Stimulated activated naive CD8-positive, alpha-beta T cell treated with anti-CD3 and anti-CD28 coated beads, Interleukin-15, amount 100 ng/mL, for 72 hours (primary cell): ENCODE data around the gene TMEM72.

Source experiments
- ATAC-seq: fragments of 150-1000 bp; cut with Tn5 transposase; 2 replicates; pipeline ENCODE4 v1.10.0; 2021; ENCODE audit warnings: mild to moderate bottlenecking, moderate library complexity
- DNase-seq, 2 donors: peaks; one replicate each; pipeline ENCODE4 v3.0.0; 2021 to 2022
- H3K27ac Mint-ChIP-seq, 2 donors: one replicate each; pipeline ENCODE4 v1.8.0; 2022; ENCODE audit warnings: mild to moderate bottlenecking in 2 of 2, mixed read lengths in 2 of 2, moderate library complexity in 2 of 2
- H3K27me3 Mint-ChIP-seq: one replicate; pipeline ENCODE4 v1.8.0; 2022; ENCODE audit warnings: mixed read lengths
- H3K4me1 Mint-ChIP-seq: one replicate; pipeline ENCODE4 v1.8.0; 2022; ENCODE audit warnings: mild to moderate bottlenecking, mixed read lengths
- H3K4me3 Mint-ChIP-seq, 2 donors: one replicate each; pipeline ENCODE4 v1.8.0; 2022; ENCODE audit warnings: mild to moderate bottlenecking in 2 of 2, mixed read lengths in 2 of 2, moderate library complexity in 1 of 2
- H3K9me3 Mint-ChIP-seq, 2 donors: one replicate each; pipeline ENCODE4 v1.8.0; 2022; ENCODE audit warnings: mixed read lengths in 2 of 2

The TMEM72 gene

DNA sequence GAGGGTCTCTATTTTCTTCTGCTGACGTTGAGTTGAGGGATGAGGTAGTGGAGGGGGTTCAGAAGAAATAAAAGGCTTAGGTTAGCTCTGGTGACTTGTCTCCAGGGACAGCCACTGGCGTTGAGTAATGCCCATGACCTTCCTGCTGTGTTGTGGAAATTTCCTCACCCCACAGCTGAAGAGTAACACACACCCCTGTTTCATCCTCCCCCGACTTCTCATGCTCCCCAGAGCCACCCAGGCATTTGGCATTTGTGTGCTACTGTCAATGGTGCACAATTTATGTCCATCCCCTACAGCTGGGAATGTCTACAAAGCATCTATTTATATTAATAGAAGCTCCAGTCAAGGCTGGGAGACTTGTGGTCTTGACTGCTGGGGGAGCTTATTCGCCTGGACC is 4.7 kb upstream of the TMEM72 start:
- Mint-ChIP-seq H3K9me3 (no peaks in the 10 kb centered on the region), H3K4me1 (no peaks in the 10 kb centered on the region), H3K27ac (no peak overlapping the region), H3K27me3 (peaks cover 6% of the 10 kb centered on the region), H3K4me3 (no peak overlapping the region)
- DNase-seq (no peak), ATAC-seq (no peak)

DNA sequence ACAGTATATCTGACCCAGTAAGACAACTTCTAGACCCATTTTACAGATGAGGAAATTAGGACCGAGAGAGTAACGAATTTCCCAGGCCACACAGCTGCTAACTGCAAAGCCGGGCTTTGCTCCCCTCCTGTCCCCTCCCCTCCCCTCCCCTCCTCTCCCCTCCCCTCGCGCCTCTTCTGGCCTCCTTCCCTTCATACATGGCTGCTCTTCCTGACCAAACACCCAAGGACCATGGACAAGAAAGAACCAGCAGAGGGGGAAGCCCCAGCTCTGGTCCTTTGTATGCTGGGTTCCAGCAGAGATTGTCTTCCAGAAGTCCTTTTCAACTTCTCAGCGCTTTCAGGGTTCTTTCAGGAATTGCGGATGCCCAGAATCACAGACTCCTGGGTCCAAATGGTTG is 3.6 kb upstream of the TMEM72 start:
- H3K4me3 Mint-ChIP-seq: no peak overlapping the region
- no peak for ATAC-seq
- peaks cover 6% of the 10 kb centered on the region for H3K27me3 Mint-ChIP-seq
- no peak for DNase-seq
- H3K9me3 Mint-ChIP-seq: no peaks in the 10 kb centered on the region
- peaks cover 5% of the 10 kb centered on the region for H3K4me1 Mint-ChIP-seq
- no peak overlapping the region for H3K27ac Mint-ChIP-seq

DNA sequence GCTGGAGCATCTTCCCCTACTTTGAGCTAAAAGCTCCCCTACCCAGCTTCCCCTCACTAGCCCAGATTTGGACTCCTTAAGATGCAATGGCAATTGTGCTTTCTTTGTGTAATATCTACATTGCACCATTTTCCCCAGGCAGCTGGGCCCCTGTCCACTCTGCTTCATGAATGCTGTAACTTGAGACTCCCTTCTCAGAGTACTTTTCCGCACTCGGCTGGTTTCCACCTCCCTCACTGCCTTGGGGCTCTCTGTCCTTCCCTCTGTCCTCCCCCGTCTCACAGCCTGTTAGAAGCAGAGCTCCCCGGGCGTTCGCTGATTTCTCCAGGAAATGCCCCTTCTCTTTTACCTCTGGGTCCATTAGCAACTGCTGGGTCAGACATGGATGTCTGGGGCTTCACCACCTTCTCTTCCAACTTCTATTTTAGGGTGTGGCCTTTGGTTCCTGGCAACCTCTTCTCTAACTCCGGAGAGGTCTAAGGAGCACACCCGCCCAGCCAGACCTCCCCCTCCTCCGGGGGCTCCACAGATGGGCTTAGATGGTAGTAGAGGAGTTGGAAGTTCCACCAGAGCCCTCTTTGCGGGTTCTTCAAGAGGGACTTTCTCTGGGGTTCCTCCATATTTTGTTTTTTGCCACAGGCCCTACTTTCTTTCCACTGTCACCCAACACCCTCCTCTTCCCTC is 2.9 kb upstream of the TMEM72 start:
- Mint-ChIP-seq H3K4me3 (no peak overlapping the region), H3K4me1 (peaks cover 11% of the 10 kb centered on the region), H3K27me3 (peaks cover 6% of the 10 kb centered on the region), H3K27ac (no peak overlapping the region), H3K9me3 (peaks cover 0 to 2% of the 10 kb centered on the region in 2 donors)
- no peak for DNase-seq
- ATAC-seq: no peak

DNA sequence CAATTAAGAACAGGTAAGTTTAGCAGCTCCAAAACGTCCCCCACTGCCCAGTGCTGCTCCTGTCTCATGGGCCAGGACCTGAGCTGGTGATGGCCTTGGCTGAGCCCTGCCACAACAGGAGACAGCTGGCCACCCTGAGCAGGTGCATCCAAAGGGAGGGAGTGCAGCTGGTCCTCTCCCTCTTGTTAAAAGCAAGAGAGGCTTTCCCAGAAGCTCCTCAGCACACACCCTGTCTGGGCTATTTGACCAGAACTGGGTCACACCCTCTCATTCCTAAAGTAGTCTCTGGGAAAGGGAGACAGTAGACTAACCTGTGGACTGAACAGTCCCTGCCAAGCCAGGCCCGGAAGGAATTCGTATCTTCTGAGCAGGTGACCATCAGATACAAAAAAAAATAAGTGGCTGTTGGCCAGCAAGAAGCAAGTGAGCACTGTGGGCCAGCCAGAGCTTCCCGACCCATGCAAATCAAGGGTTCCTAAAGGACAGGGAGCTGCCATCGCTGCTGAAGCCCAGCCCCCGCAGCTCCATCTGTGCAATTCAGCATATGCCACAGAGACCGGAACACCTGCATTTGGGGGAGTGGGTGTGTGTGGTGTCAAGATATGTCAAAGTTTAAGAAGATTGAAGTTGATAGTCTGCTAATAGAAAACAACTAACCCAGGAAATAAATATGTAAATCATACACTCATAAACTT is 2.1 kb upstream of the TMEM72 start:
- Mint-ChIP-seq H3K4me3 (no peak overlapping the region), H3K27me3 (peaks cover 6% of the 10 kb centered on the region), H3K4me1 (peaks cover 20% of the 10 kb centered on the region), H3K9me3 (peaks cover 0 to 7% of the 10 kb centered on the region in 2 donors), H3K27ac (no peak overlapping the region)
- no peak for ATAC-seq
- no peak for DNase-seq

DNA sequence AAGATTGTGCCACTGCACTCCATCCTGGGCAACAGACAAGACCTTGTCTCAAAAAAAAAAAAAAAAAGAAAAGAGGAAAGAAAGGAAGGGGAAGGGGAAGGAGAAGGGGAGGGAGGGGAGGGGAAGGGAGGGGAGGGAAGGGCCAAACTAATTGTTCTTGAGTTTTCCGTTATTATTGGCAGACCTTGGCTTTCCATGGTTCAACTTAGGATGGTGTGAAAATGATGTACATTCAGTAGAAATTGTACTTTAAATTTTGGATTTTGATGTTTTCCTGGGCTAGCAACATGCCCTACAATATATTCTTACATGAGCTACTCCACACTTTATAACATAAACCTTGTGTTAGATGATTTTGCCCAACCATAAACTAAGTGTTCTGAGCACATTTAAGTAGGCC is 1.2 kb upstream of the TMEM72 start:
- no peak overlapping the region for H3K4me3 Mint-ChIP-seq

DNA sequence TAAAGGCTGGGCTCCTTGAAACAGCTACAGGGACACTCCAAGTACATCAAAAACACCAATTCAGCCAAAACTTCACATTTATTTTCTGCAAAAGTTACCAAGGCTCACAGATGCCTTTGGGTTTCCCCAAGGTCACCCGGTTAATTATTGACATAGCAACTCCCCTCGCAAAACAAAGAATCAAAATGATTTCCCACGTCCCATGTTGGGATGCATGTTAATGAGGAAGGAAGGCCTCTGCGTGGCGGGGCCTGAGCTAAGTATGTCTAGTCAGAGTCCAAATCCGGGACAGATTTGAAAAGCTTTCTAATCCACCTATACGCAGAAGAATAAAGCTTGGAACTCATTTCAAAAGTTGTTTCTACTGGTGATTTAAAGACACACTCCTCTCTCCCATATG is 535 bp upstream of the TMEM72 start:
- ATAC-seq: no peak
- no peak for DNase-seq
- peaks cover 6% of the 10 kb centered on the region for H3K27me3 Mint-ChIP-seq
- H3K27ac Mint-ChIP-seq: no peak overlapping the region
- H3K4me1 Mint-ChIP-seq: peaks cover 23% of the 10 kb centered on the region
- H3K4me3 Mint-ChIP-seq: no peak overlapping the region
- H3K9me3 Mint-ChIP-seq: peaks cover 0 to 7% of the 10 kb centered on the region in 2 donors

More for the DNA sequence above, 1.2 kb upstream of the TMEM72 start:
- Mint-ChIP-seq H3K9me3 (peaks cover 0 to 7% of the 10 kb centered on the region in 2 donors), H3K4me1 (peaks cover 23% of the 10 kb centered on the region), H3K27me3 (peaks cover 6% of the 10 kb centered on the region), H3K27ac (no peak overlapping the region)
- ATAC-seq: no peak
- DNase-seq: no peak

DNA sequence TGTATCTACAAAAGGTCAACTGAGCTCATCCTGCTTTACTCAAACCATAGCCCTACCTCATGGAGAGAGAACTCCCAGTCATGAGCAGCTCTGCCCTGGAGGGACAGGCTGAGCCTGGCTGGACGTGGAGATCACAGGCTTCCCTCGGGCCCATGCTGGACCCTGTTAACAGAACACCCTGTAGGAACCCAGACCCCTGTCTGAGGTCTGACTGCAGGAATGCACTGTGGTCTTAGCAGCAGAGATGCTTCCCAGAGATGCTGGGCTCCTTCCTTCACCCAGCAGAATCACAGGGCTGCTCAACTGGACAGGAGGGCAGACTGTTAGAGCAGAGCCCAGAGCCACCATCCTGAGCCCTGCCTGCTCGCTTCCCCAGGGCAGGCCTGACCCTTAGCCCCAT is 814 bp downstream of the TMEM72 start:
- H3K27me3 Mint-ChIP-seq: peaks cover 9% of the 10 kb centered on the region
- no peak overlapping the region for H3K27ac Mint-ChIP-seq
- H3K9me3 Mint-ChIP-seq: peaks cover 0 to 9% of the 10 kb centered on the region in 2 donors
- ATAC-seq (no peak), DNase-seq (no peak)
- no peak overlapping the region for H3K4me3 Mint-ChIP-seq
- H3K4me1 Mint-ChIP-seq: peaks cover 23% of the 10 kb centered on the region

DNA sequence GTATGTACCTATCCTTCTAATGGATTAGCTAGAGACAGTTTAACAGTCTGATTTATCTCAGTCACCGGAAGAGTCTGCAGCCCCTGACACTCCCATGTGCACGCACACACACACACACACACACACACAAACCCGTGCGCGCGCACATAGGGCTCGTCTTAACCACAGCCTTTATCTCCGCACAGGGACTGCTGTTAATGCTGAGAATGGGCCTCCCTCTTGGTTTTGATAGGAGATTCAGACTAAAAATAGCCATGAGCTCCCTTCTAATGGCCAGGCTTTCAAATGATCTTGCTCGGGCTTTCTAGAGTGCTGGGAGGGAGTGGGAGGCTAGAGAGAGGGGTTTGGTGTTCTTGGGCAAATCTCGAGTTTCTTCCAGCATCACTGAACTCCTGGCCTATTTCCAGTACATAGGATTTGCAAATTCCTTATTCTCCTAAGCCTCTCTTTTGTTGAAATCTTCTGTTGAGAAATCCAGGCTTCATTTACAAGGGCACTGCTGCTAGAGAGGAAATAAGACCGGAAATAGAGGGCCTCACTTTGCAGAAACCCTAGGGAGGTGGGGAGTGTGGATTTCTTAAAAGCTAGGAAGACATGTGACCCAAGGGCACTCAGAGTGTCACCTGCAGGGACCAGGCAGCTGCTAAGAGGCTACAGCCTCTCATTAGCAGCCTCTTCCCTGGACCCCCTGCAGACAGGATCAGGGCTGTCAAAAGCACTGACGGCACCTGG is 2.4 kb downstream of the TMEM72 start:
- peak; percentile 79 for ATAC-seq
- Mint-ChIP-seq H3K4me1 (peaks cover 23% of the 10 kb centered on the region), H3K27ac (peak overlapping the region; percentile 89 to 95), H3K4me3 (peak overlapping the region; percentile 29 to 35), H3K9me3 (peaks cover 0 to 19% of the 10 kb centered on the region in 2 donors), H3K27me3 (peaks cover 13% of the 10 kb centered on the region)
- peak in 1 of 2 donors; percentile 23 for DNase-seq

DNA sequence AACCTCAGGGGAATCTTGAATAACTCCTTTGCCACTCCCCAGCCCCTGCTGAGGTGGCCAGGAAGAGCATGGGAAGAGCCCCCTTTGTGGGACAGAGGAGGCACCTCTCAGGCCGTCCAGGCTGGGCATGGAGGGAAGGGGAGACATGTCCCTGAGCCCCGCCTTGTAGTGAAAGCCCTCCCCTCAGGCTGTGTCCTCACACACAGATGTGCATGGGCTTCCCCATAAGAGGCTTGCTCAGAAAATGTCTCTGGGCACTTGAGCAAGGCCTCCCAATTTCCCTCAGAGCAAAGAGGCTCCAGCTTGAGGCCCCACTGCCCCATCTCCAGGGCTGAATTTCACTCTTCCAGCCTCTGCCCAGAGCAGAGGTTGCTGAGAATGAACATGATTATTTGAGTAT is 3.8 kb downstream of the TMEM72 start:
- DNase-seq (no peak), ATAC-seq (no peak)
- H3K4me1 Mint-ChIP-seq: peaks cover 23% of the 10 kb centered on the region
- peaks cover 0 to 19% of the 10 kb centered on the region in 2 donors for H3K9me3 Mint-ChIP-seq
- H3K27me3 Mint-ChIP-seq: peaks cover 13% of the 10 kb centered on the region
- H3K27ac Mint-ChIP-seq: no peak overlapping the region
- H3K4me3 Mint-ChIP-seq: no peak overlapping the region

DNA sequence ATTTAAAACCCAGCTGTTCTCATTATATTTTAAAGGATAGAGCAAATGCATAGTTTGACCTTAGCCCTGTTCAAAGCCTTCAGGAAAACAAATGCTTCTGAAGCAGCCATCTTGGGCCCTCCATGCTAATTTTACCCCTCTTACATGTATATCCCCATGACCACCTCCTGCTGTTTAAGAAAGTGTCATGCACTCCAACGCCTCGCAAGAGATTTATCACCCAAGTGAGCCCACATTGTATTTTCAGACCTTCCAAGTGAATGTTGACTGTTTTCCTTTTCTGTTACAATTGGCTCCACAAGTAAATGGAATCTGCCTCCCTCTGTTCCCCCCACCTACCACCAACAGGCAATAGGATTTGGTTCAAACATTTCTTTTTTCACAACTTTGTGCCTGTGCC is 5.3 kb downstream of the TMEM72 start:
- peaks cover 0 to 19% of the 10 kb centered on the region in 2 donors for H3K9me3 Mint-ChIP-seq

DNA sequence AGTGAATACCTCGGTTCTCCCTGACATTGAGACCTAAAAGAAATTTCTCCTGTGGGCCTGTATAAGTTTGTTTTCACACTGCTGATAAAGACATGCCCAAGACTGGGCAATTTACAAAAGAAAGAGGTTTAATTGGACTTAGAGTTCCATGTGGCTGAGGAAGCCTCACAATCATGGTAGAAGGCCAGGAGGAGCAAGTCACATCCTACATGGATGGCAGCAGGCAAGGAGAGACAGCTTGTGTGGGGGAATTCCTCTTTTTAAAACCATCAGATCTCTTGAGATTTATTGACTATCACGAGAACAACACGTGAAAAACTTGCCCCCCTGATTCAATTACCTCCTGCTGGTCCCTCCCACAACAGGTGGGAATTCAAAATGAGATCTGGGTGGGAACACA is 6.7 kb downstream of the TMEM72 start:
- Mint-ChIP-seq H3K9me3 (peaks cover 0 to 19% of the 10 kb centered on the region in 2 donors), H3K27ac (no peak overlapping the region), H3K27me3 (peaks cover 13% of the 10 kb centered on the region), H3K4me3 (no peak overlapping the region), H3K4me1 (peaks cover 15% of the 10 kb centered on the region)
- DNase-seq: no peak
- ATAC-seq: no peak

More for the DNA sequence above, 5.3 kb downstream of the TMEM72 start:
- peaks cover 23% of the 10 kb centered on the region for H3K4me1 Mint-ChIP-seq
- peaks cover 13% of the 10 kb centered on the region for H3K27me3 Mint-ChIP-seq
- ATAC-seq (no peak), DNase-seq (no peak)
- no peak overlapping the region for H3K27ac Mint-ChIP-seq
- no peak overlapping the region for H3K4me3 Mint-ChIP-seq

DNA sequence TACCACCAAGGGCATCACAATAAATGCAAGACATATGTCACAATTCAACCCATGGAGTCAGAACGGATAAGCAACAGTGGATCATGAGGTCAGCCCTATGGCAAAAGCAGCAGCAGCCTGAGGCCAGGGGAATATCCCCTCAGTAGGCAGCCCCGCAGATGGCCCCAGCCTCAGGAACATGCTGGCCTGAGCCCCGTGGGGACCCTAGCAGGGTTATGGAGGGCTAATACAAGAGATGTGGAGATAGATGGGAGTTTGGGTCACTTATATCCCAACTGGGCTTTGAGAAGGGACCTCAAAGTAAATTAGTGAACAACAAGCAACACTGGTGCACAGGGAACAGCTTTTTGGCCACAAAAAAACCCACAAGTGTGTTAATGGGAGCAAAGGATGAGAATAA is 9.1 kb downstream of the TMEM72 start:
- DNase-seq (no peak), ATAC-seq (no peak)
- H3K27ac Mint-ChIP-seq: no peak overlapping the region
- no peak overlapping the region for H3K4me3 Mint-ChIP-seq
- H3K9me3 Mint-ChIP-seq: peaks cover 0 to 12% of the 10 kb centered on the region in 2 donors
- no peaks in the 10 kb centered on the region for H3K4me1 Mint-ChIP-seq
- peaks cover 13% of the 10 kb centered on the region for H3K27me3 Mint-ChIP-seq

DNA sequence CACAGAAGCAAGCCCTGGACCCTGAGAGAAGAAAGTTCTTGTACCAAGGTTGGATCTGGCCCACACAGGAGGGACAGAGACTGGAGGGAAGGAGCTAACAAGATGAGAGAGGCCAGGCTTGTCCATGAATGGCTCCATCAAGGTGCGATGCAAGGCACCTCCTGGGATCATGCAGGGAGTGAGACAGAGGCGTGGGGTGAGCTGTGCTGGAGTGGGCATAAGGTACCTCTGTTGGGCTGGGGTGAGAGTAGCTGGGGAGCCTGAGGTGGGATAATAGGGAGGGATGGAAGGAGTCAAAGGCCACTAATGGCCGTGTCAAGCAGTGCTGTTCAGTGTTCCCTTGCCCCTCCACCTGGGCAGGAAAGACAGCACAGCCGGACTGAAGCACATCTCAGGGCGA is 9.9 kb downstream of the TMEM72 start:
- H3K4me1 Mint-ChIP-seq: no peaks in the 10 kb centered on the region
- no peak for ATAC-seq

DNA sequence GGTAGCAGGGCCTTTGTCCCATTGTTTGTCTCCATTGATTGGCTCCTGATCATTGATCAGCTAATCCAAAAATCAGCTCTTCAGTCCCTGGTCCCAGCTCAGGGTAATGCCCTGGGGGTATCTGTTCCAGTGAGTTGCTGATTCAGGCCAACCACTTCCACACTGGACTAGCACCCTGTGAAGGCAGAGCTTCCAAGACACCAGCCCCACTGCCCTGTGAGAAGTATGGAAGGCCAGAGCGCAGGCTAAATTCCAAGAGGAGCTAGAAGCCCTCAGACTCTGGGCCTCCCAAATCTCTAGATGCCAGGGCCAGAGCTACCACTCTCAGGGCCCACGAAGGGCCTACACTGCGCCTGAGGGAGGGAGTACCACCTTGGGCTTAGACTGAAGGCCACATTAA is 10.4 kb downstream of the TMEM72 start:
- Mint-ChIP-seq H3K4me3 (no peak overlapping the region), H3K4me1 (no peaks in the 10 kb centered on the region), H3K9me3 (peaks cover 0 to 12% of the 10 kb centered on the region in 2 donors), H3K27me3 (peaks cover 13% of the 10 kb centered on the region), H3K27ac (no peak overlapping the region)
- no peak for DNase-seq
- ATAC-seq: no peak

More for the DNA sequence above, 9.9 kb downstream of the TMEM72 start:
- Mint-ChIP-seq H3K4me3 (no peak overlapping the region), H3K9me3 (peaks cover 0 to 12% of the 10 kb centered on the region in 2 donors), H3K27me3 (peaks cover 13% of the 10 kb centered on the region), H3K27ac (no peak overlapping the region)
- no peak for DNase-seq

DNA sequence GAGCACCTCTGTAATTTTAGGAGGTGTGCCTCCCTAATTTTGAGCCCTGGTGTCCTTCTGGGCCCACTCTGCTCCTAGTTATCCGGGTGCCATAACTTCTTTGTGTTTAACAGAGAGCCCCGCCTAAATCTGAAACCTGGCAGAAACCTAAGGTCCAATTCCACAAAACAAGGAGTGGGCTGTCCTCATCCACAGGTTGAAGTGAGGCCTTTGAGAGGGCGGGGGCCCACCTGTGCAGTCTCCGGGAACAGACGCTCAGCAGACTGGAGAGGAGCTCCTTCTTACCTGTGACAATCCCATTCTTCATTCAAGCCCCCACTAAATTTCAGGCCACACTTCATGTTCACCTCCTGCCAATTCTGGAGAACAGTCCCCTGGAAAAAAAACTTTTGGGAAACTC is 10.9 kb downstream of the TMEM72 start:
- H3K9me3 Mint-ChIP-seq: peaks cover 0 to 10% of the 10 kb centered on the region in 2 donors
- H3K4me3 Mint-ChIP-seq: no peak overlapping the region
- peaks cover 9% of the 10 kb centered on the region for H3K27me3 Mint-ChIP-seq
- no peak overlapping the region for H3K27ac Mint-ChIP-seq
- ATAC-seq (no peak), DNase-seq (no peak)
- H3K4me1 Mint-ChIP-seq: no peaks in the 10 kb centered on the region
